ENCODE results near the gene ENTPD6. TPM values are rescaled to one million over a fixed set of nuclear protein-coding genes. Genes with fewer than 3 reads are reported as not detected.

Gene ENTPD6
- polyA plus RNA-seq, 1 experiment, result 70.8 TPM

- ChIA-PET CTCF (no interaction called here), POLR2A (no interaction called here)
- H3K36me3 ChIP-seq (ENCODE audit: control insufficient read depth, insufficient read depth, low read length), result peaks cover 6% of the 10 kb centered on the region
- H3K4me3 ChIP-seq (ENCODE audit: low read depth, low read length), result no peak overlapping the region
- H3K27me3 ChIP-seq (ENCODE audit: control insufficient read depth, insufficient read depth, low read length), result no peaks in the 10 kb centered on the region
- no peak for TF ChIP-seq CTCF (IDR thresholded peaks at IDR 0.05; ENCODE audit: insufficient read depth, low read depth, low read length)
- DNase-seq (ENCODE audit: low read depth), result no peak
Measured at GRCh38 chr20:25253606-25254275, 58.2 kb downstream of the ENTPD6 start.

GRCh38 chr20:25254571-25254970 lies 59.1 kb downstream of the ENTPD6 start:
- ChIA-PET POLR2A (no interaction called here), CTCF (no interaction called here)
- Histone ChIP-seq H3K4me3 (ENCODE audit: low read depth, low read length) (no peak overlapping the region), H3K27me3 (ENCODE audit: control insufficient read depth, insufficient read depth, low read length) (no peaks in the 10 kb centered on the region), H3K36me3 (ENCODE audit: control insufficient read depth, insufficient read depth, low read length) (peaks cover 6% of the 10 kb centered on the region)
- no peak for DNase-seq (ENCODE audit: low read depth)
- no peak for TF ChIP-seq CTCF (IDR thresholded peaks at IDR 0.05; ENCODE audit: insufficient read depth, low read depth, low read length)

GRCh38 chr20:25254986-25255680 lies 59.6 kb downstream of the ENTPD6 start:
- no peak for DNase-seq (ENCODE audit: low read depth)
- peaks cover 9% of the 10 kb centered on the region for H3K36me3 ChIP-seq (ENCODE audit: control insufficient read depth, insufficient read depth, low read length)
- H3K27me3 ChIP-seq (ENCODE audit: control insufficient read depth, insufficient read depth, low read length), result no peaks in the 10 kb centered on the region
- POLR2A ChIA-PET, result no interaction called here
- H3K4me3 ChIP-seq (ENCODE audit: low read depth, low read length), result no peak overlapping the region
- CTCF ChIA-PET, result interaction anchor here (1.4 kb wide), 1 partner anchor 144 kb away, joined by 4 read pairs; no protein-coding TSS in a partner anchor
- TF ChIP-seq CTCF (IDR thresholded peaks at IDR 0.05; ENCODE audit: insufficient read depth, low read depth, low read length), result no peak

- Histone ChIP-seq H3K36me3 (ENCODE audit: control insufficient read depth, insufficient read depth, low read length) (peaks cover 11% of the 10 kb centered on the region), H3K27me3 (ENCODE audit: control insufficient read depth, insufficient read depth, low read length) (no peaks in the 10 kb centered on the region), H3K4me3 (ENCODE audit: low read depth, low read length) (no peak overlapping the region)
- ChIA-PET POLR2A (no interaction called here), CTCF (interaction anchor here (1.4 kb wide), 1 partner anchor 142 kb away, joined by 4 read pairs; no protein-coding TSS in a partner anchor)
- TF ChIP-seq CTCF (IDR thresholded peaks at IDR 0.05; ENCODE audit: insufficient read depth, low read depth, low read length), result no peak
- no peak for DNase-seq (ENCODE audit: low read depth)
Measured at GRCh38 chr20:25256226-25256859, 60.8 kb downstream of the ENTPD6 start.

GRCh38 chr20:25257130-25257529 lies 61.6 kb downstream of the ENTPD6 start:
- CTCF ChIA-PET, result interaction anchor here (0.7 kb wide), 1 partner anchor 142 kb away, joined by 3 read pairs; no protein-coding TSS in a partner anchor
- H3K36me3 ChIP-seq (ENCODE audit: control insufficient read depth, insufficient read depth, low read length), result peaks cover 11% of the 10 kb centered on the region
- H3K4me3 ChIP-seq (ENCODE audit: low read depth, low read length), result no peak overlapping the region
- no peaks in the 10 kb centered on the region for H3K27me3 ChIP-seq (ENCODE audit: control insufficient read depth, insufficient read depth, low read length)
- POLR2A ChIA-PET, result no interaction called here
- DNase-seq (ENCODE audit: low read depth), result no peak
- TF ChIP-seq CTCF (IDR thresholded peaks at IDR 0.05; ENCODE audit: insufficient read depth, low read depth, low read length), result no peak
